Measurements from ENCODE around the gene BCO2.
"Not testable (repeated sequence)": the region's sequence is repeated elsewhere in the genome, so short reads cannot be mapped to it uniquely, and the experiment has no call there.

Gene BCO2

GRCh38 chr11:112172362-112172994 is 2.8 kb upstream of the BCO2 start:
- no peak for DNase-seq

DNA sequence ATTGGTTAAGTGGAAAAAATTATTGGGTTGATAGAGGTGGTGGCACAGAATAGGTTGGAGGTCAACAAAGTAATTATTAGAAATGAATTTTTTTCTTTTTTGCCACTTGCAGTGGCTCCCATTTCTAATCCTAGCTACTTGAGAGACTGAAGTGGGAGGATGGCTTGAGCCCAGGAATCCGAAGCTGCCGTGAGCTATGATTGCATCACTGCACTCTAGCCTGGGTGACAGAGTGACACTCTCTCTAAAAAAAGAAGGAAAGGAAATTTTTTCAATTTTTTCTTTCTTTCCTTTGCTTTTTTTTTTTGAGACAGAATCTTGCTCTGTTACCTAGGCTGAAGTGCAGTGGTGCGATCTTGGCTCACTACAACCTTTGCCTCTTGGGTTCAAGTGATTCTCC is 2.2 kb upstream of the BCO2 start:
- DNase-seq = no peak

DNA sequence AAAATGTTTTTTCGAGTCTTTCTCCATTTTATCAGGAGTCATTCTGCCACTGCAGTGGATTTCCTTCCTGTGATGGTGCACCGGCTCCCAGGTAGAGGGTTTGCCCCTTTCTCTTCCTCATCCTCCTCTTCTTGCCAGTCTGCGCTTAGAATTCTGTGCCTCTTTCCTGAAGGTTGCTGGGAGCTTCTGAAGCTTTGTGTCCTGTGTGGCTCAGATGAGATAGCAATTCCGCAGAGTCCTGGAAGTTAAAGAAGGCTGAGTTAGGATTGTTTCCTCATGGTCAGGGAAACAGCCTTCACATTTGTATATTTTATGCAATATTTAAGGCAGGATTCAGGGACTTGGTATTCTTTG is 264 bp downstream of the BCO2 start:
- DNase-seq = no peak

DNA sequence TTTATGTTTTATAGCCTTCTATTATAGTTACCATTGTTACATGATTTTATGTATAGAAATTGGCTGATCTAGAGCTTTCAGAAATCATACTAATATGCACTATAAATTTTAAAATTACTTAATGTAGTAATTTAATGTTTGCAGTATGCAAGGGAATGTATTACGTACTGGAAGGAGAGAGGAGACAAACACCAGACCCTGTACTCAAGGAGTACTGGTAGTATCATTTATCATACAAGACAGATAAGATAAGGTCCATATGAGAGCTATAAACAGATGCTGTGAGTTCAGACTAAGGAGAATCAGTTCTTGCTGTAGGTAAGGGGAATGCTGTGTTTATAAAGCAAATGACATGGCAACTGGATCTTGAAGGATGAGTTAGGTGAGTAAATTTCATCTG is 765 bp downstream of the BCO2 start:
- DNase-seq = no peak

DNA sequence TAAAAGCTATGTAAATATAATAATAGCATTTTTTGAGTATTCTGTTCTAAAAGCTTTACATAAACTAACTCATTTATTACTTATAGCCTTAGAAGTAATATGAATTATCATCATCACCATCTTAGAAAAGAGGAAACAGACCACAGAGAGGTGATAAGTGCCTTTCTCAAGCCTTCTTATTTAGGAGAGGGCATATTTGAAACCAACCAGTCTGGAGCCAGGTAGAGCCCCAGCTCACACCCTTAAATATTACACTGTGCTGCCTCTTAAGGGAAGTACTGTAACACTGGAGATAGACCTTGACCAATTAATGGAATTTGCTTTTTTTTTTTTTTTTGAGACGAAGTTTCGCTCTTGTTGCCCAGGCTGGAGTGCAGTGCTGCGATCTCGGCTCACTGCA is 2.3 kb downstream of the BCO2 start:
- DNase-seq = no peak

GRCh38 chr11:112178428-112178827 is 3.1 kb downstream of the BCO2 start:
- no peak for DNase-seq

- DNase-seq = no peak
Observed at GRCh38 chr11:112178936-112179335, 3.6 kb downstream of the BCO2 start.

DNA sequence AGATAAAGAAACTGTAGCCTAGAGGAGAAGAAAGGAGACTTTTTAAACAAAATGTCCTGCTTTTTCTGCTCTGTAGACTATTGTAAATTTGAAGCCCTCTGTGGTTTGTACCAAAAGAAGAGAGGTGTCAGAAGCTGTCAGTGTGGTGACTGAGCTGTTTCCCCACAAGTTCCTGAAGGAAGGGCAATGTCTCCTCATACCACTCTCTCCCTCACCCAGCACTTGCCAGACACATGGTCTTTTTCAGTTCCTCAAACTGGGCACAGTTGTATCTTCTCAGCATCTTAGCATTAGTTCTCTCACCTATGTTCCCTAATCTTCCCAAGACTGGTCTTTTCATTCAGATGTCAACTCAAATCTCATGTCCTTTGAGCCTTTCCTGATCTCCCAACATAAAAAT is 4.3 kb downstream of the BCO2 start:
- no peak for DNase-seq

- no peak for DNase-seq
Observed at GRCh38 chr11:112182867-112183266, 7.6 kb downstream of the BCO2 start.

DNA sequence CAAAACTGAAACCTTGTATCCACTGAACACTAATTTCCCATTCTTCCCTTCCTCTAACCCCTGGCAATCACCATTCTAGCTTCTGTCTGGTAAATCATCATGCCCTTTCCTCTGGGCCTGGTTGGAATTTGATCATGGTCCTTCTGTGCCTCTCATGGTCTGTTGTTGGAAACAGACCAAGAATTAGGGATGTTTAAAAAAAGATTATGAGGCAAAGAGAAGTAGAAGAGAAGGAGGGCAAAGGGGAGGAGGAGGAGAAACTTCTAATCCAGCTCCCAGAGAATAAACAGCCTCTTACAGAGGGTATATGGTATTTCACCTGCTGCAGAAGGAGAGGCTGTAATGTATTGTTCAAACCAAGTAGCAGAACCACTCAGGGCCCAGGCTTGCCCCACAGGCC is 10.6 kb downstream of the BCO2 start:
- no peak for DNase-seq

- no peak for DNase-seq
Observed at GRCh38 chr11:112186304-112186703, 11.0 kb downstream of the BCO2 start.

- not testable (repeated sequence) for DNase-seq
Observed at GRCh38 chr11:112195113-112195512, 19.8 kb downstream of the BCO2 start.

GRCh38 chr11:112195951-112196351 is 20.6 kb downstream of the BCO2 start:
- DNase-seq = no peak

- DNase-seq = no peak
Observed at GRCh38 chr11:112196519-112197087, 21.3 kb downstream of the BCO2 start.

DNA sequence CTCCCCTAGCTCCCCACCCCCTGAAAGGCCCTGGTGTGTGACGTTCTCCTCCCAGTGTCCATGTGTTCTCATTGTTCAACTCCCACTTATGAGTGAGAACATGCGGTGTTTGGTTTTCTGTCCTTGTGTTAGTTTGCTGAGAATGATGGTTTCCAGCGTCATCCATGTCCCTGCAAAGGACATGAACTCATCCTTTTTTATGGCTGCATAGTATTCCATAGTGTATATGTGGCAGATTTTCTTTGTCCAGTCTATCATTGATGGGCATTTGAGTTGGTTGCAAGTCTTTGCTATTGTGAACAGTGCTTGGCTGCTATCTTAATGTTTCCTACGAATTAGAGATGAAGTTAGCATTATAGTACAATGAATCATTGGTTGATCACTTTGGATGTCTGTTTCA is 23.8 kb downstream of the BCO2 start:
- not testable (repeated sequence) for DNase-seq

DNA sequence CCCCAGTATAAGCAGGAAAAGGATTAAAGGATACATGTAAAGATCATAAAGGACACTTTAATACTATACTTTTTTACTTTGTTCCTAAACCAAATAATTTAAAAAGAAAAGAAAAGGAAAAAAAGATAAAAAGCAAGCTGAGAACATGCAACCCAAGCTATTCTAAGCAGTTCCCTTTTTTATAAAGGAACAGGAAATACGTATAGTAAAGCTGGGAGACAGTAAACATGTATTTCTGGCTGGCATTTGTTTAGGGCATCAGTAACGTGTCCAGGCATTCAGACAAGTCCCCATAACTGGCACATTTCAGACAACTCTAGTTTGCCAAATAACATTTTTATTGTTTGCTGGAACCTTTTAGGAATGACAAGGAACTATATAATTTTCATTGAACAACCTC is 24.9 kb downstream of the BCO2 start:
- DNase-seq = no peak

DNA sequence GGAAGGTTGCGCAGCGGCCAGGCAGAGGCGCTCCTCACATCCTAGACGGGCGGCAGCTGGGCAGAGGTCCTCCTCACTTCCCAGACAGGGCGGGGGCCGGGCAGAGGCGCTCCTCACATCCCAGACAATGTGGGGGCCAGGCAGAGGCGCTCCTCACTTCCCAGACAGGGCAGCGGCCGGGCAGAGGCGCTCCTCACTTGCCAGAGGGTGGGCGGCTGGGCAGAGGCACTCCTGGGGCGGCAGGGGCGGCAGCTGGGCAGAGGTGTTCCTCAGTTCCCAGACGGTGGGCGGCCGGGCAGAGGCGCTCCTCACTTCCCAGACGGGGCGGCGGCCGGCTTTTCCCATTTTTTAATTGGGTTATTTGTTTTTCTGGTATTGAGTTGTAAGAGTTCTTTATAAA is 30.8 kb downstream of the BCO2 start:
- no peak for DNase-seq

DNA sequence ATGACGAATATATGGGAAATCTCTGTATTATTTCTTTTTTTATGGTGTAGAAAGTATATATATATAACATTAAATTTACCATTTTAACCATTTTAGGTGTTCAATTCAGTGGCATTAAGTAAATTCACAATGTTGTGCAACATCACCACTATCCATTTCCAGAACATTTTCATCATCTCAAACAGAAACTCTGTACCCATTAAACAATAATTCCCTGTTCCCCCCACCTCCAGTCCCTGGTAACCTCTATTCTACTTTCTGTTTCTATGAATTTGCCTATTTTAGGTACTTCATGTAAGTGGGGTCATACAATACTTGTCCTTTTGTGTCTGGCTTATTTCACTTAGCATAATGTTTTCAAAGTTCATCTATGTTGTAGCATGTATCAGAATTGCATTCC is 35.6 kb downstream of the BCO2 start:
- no peak for DNase-seq

- no peak for DNase-seq
Observed at GRCh38 chr11:112211536-112211935, 36.2 kb downstream of the BCO2 start.

GRCh38 chr11:112212290-112212689 is 37.0 kb downstream of the BCO2 start:
- DNase-seq = no peak

- no peak for DNase-seq
Observed at GRCh38 chr11:112212710-112213109, 37.4 kb downstream of the BCO2 start.

GRCh38 chr11:112213753-112214152 is 38.4 kb downstream of the BCO2 start:
- no peak for DNase-seq

DNA sequence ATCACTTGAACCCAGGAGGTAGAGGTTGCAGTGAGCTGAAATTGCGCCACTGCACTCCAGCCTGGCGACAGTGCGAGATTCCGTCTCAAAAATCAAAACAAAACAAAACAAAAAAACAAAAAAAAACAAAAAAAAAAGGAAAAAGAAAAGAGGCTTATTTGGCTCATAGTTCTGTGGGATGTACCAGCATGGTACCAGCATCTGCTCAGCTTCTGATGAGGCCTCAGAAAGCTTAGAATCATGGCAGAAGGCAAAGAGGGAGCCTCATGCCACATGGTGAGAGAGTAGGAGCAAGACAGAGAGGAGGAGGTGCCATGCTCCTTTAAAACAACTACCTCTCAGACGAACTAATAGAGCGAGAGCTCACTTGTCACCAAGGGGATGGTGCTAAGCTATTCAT is 40.3 kb downstream of the BCO2 start:
- DNase-seq = no peak

- DNase-seq = no peak
Observed at GRCh38 chr11:112216561-112217105, 41.3 kb downstream of the BCO2 start.
